HepG2 (cell line): ENCODE data around the gene DLG2. TPM values are rescaled to one million over a fixed set of nuclear protein-coding genes. Genes with fewer than 3 reads are reported as not detected.

ENCODE experiments used
- ATAC-seq: fragments of 200-7000 bp; cut with Tn5 transposase; 3 replicates; pipeline ENCODE4 v1.9.1; 2020; ENCODE audit warnings: mild to moderate bottlenecking, moderate library complexity
- BruUV-seq: library from RNA; stranded (reverse); fragments of 400-500 nt; replicated peaks from 2 replicates; lab custom pipeline; 2021; lab: Mats Ljungman, UMichigan
- CTCF ChIA-PET: fragments of 300-600 bp; formaldehyde crosslinking; extraction: SDS; loops from one replicate; lab custom pipeline; 2021; ENCODE audit warnings: low total read pairs, inconsistent platforms, low intra/inter-chr PET ratio; lab: Yijun Ruan, JAX
- POLR2A ChIA-PET: fragments of 350-600 bp; sonication (Branson Sonifier 250); formaldehyde crosslinking; loops from one replicate; lab custom pipeline; 2020; ENCODE audit warnings: antibody characterized with exemption, inconsistent platforms; lab: Yijun Ruan, JAX
- DNase-seq: peaks from one replicate; pipeline ENCODE4 v3.0.0-alpha.2; 2015; ENCODE audit warnings: low spot score
- FAIRE-seq: peaks from 3 replicates; lab custom pipeline; 2011; peaks lifted over from hg19 to GRCh38; lab: Jason Lieb, UNC
- H2AFZ ChIP-seq: one replicate; pipeline ENCODE4 v1.6.1; 2011; ENCODE audit warnings: low read length, inconsistent platforms
- H3K27ac ChIP-seq: fragments of 300-600 bp; 3 replicates; pipeline ENCODE4 v1.8.0; 2011; ENCODE audit warnings: mixed run types, mild to moderate bottlenecking, mixed read lengths, low read length, inconsistent platforms; ENCODE audit not compliant: insufficient read depth; ENCODE audit errors: extremely low read length
- H3K27me3 ChIP-seq, 2 experiments: fragments of 200-600 bp in 1 of 2; 2 replicates in 1 of 2; 3 replicates in 1 of 2; pipeline versions ENCODE4 v1.6.0 to v1.8.0; 2011; ENCODE audit warnings: low read length in 2 of 2, mild to moderate bottlenecking in 2 of 2, moderate library complexity in 2 of 2, inconsistent platforms in 1 of 2; ENCODE audit not compliant: insufficient read depth in 2 of 2, control insufficient read depth in 1 of 2
- H3K36me3 ChIP-seq, 2 experiments: fragments of 200-600 bp in 1 of 2; replicated peaks in 1 of 2; 2 replicates in 1 of 2; 3 replicates in 1 of 2; pipeline versions ENCODE4 v1.5.1 to v1.8.0; 2011; ENCODE audit warnings: low read length in 2 of 2, inconsistent platforms in 1 of 2; ENCODE audit not compliant: insufficient read depth in 2 of 2, control insufficient read depth in 1 of 2
- H3K4me1 ChIP-seq: 2 replicates; pipeline ENCODE4 v1.5.1; 2012; ENCODE audit warnings: low read length, inconsistent platforms; ENCODE audit not compliant: insufficient read depth
- H3K4me2 ChIP-seq: 2 replicates; pipeline ENCODE4 v1.6.0; 2011; ENCODE audit warnings: low read depth, low read length, inconsistent platforms
- H3K4me3 ChIP-seq, 3 experiments: fragments of 200-600 bp in 1 of 3; sonication (generic), shearing (Covaris generic) in 1 of 3; replicated peaks in 1 of 3; 2 replicates each; pipeline ENCODE4 v1.5.1; 2011 to 2016; ENCODE audit warnings: low read length in 3 of 3, inconsistent platforms in 2 of 3, low read depth in 2 of 3, mild to moderate bottlenecking in 2 of 3, control low read depth in 1 of 3, mixed read lengths in 1 of 3; ENCODE audit not compliant: insufficient read depth in 1 of 3
- H3K79me2 ChIP-seq: one replicate; pipeline ENCODE4 v1.6.1; 2011; ENCODE audit warnings: low read length, inconsistent platforms; ENCODE audit not compliant: insufficient read depth
- H3K9ac ChIP-seq: 2 replicates; pipeline ENCODE4 v1.6.0; 2011; ENCODE audit warnings: mild to moderate bottlenecking, low read depth, low read length, inconsistent platforms; ENCODE audit not compliant: insufficient read depth
- H3K9me3 ChIP-seq: 2 replicates; pipeline ENCODE4 v1.5.1; 2012; ENCODE audit warnings: mild to moderate bottlenecking, low read length
- H4K20me1 ChIP-seq: 2 replicates; pipeline ENCODE4 v1.6.0; 2011; ENCODE audit warnings: inconsistent platforms, mild to moderate bottlenecking, low read length, moderate library complexity; ENCODE audit not compliant: insufficient read depth
- ARID2 ChIP-seq: sonication (generic); formaldehyde crosslinking; IDR thresholded peaks from 2 replicates; pipeline ENCODE4 v1.8.1; 2022; ENCODE audit warnings: mild to moderate bottlenecking, missing genetic modification reagents, borderline replicate concordance
- ARNT ChIP-seq: fragments of 450-650 bp; IDR thresholded peaks from 2 replicates; pipeline ENCODE4 v1.6.1; 2017
- CEBPG ChIP-seq: IDR thresholded peaks from 2 replicates; pipeline ENCODE4 v1.6.1; 2016
- HNRNPK ChIP-seq: fragments of 200-400 bp; formaldehyde crosslinking; IDR thresholded peaks from 2 replicates; pipeline ENCODE4 v1.6.1; 2018; ENCODE audit warnings: low read length, low read depth, moderate library complexity, mild to moderate bottlenecking; ENCODE audit not compliant: poor library complexity, severe bottlenecking
- HNRNPL ChIP-seq: fragments of 200-400 bp; formaldehyde crosslinking; IDR thresholded peaks from 2 replicates; pipeline ENCODE4 v1.6.1; 2017; ENCODE audit warnings: mild to moderate bottlenecking, low read depth, low read length
- MAFG ChIP-seq: sonication (generic); formaldehyde crosslinking; IDR thresholded peaks from 2 replicates; pipeline ENCODE4 v1.5.1; 2020; ENCODE audit warnings: mild to moderate bottlenecking, missing genetic modification reagents
- SIN3B ChIP-seq: fragments of 150-350 bp; IDR thresholded peaks from 2 replicates; pipeline ENCODE4 v1.6.1; 2014; ENCODE audit warnings: low read length
- ZFP36 ChIP-seq: fragments of 150-350 bp; IDR thresholded peaks from 2 replicates; pipeline ENCODE4 v1.6.1; 2018; ENCODE audit warnings: borderline replicate concordance, low read length, low read depth; ENCODE audit not compliant: partially characterized antibody
- ZNF292 ChIP-seq: sonication (generic); formaldehyde crosslinking; IDR thresholded peaks from 2 replicates; pipeline ENCODE4 v1.8.1; 2022; ENCODE audit warnings: mild to moderate bottlenecking, low read depth, missing genetic modification reagents, borderline replicate concordance
- ZNF576 ChIP-seq: sonication (generic); formaldehyde crosslinking; IDR thresholded peaks from 2 replicates; pipeline ENCODE4 v1.4.0; 2020; ENCODE audit warnings: mild to moderate bottlenecking, missing genetic modification reagents
- WGBS: methylation state at CpG from one replicate; pipeline ENCODE4 v1.1.6; 2017; ENCODE audit warnings: low lambda C conversion rate; 5-methylcytosine and 5-hydroxymethylcytosine counted together
- in situ Hi-C: cut with HindIII; loops from 2 replicates; pipeline ENCODE4 v1.10.0; 2017; ENCODE audit warnings: low pct_unique_long_range_greater_than_20kb; ENCODE audit not compliant: extremely low pct_ligation_motif_present
- intact Hi-C: fragments of 100-400 bp; cut with micrococcal nuclease; formaldehyde crosslinking; loops from one replicate; pipeline ENCODE4 v1.10.0; 2022; ENCODE audit not compliant: unreplicated experiment
- polyA plus RNA-seq, 8 experiments: library from polyadenylated mRNA; depleted of rRNA in 3 of 8; stranded (reverse) in 7 of 8; unstranded in 1 of 8; fragments of >200 nt; fragmentation: Illumina TruSeq in 4 of 8; extraction: Trizol in 4 of 8; gene quantifications; 2 replicates each; pipeline versions ENCODE4 v1.2.1 to v1.2.3, GENCODE V29; 2011 to 2016; ENCODE audit warnings: low read depth in 4 of 8, missing spikeins in 1 of 8, mixed read lengths in 1 of 8; ENCODE audit not compliant: insufficient read depth in 1 of 8
- total RNA-seq, 5 experiments: library from RNA; depleted of rRNA; stranded (reverse); fragments of >200 nt; fragmentation: Illumina TruSeq; extraction: Trizol; gene quantifications; 2 replicates each; pipeline ENCODE4 v1.2.3, GENCODE V29; 2016; ENCODE audit warnings: low read depth in 1 of 5
- TF ChIP-seq, protein P1 (sequence below), 2 experiments: fragments of 450-650 bp in 1 of 2; sonication (generic) in 1 of 2; formaldehyde crosslinking; IDR thresholded peaks; 2 replicates each; pipeline versions ENCODE4 v1.5.0 to v1.8.0; 2020 to 2022; ENCODE audit warnings: mild to moderate bottlenecking in 1 of 2, missing genetic modification reagents in 1 of 2

Gene DLG2
- total and polyA plus RNA-seq, 2 of the 13 experiments (the other 11 are each of a cell fraction or from before 2014, with no cell fraction given), result 0.46 to 1.0 TPM

DNA sequence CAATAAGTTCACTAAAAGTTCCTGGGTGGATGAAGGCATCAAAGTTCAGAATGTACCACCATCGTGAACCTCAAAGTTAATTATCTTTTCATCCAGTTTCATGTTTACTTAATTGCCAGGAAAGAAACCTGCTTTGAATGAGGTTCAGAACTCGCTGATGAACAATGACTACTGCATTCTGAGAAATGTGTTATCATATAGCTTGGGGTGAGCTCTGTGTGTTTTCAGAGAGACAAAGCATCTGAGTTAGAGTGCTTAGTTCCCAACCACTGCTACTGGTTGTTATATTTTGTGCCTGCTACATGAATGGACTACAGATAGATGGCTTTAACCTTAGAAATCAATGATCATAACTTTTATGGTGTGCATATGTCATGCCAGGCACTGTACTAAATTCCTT, 1131.0 kb downstream of the DLG2 start:
- H3K9me3 ChIP-seq, result no peaks in the 10 kb centered on the region
- no peaks in the 10 kb centered on the region for H3K36me3 ChIP-seq
- BruUV-seq, result no TSS peak
- H3K4me2 ChIP-seq, result no peak overlapping the region
- no peak overlapping the region for H3K9ac ChIP-seq
- DNase-seq (no peak), ATAC-seq (no peak), FAIRE-seq (no peak)
- H3K79me2 ChIP-seq, result no peaks in the 10 kb centered on the region
- H3K4me3 ChIP-seq, result no peak overlapping the region
- POLR2A ChIA-PET, result no interaction called here
- CTCF ChIA-PET, result no interaction called here
- 0% methylated on average over 2 of the region's 2 CpGs for WGBS
- H3K27me3 ChIP-seq, result no peaks in the 10 kb centered on the region
- H3K4me1 ChIP-seq, result no peaks in the 10 kb centered on the region
- H4K20me1 ChIP-seq, result no peaks in the 10 kb centered on the region
- H3K27ac ChIP-seq, result no peak overlapping the region
- intact Hi-C loops, result no loop called here
- in situ Hi-C loops, result no loop called here
- no peak overlapping the region for H2AFZ ChIP-seq
- TF ChIP-seq CEBPG (no peak), HNRNPL (no peak), ARID2 (CRISPR knock-in tag) (no peak), SIN3B (no peak), ZFP36 (no peak), ZNF292 (no peak), ARNT (no peak)
- TF ChIP-seq, protein P1, sequence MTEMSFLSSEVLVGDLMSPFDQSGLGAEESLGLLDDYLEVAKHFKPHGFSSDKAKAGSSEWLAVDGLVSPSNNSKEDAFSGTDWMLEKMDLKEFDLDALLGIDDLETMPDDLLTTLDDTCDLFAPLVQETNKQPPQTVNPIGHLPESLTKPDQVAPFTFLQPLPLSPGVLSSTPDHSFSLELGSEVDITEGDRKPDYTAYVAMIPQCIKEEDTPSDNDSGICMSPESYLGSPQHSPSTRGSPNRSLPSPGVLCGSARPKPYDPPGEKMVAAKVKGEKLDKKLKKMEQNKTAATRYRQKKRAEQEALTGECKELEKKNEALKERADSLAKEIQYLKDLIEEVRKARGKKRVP (CRISPR knock-in tag; IDR thresholded peaks at IDR 0.05), result no peak

DNA sequence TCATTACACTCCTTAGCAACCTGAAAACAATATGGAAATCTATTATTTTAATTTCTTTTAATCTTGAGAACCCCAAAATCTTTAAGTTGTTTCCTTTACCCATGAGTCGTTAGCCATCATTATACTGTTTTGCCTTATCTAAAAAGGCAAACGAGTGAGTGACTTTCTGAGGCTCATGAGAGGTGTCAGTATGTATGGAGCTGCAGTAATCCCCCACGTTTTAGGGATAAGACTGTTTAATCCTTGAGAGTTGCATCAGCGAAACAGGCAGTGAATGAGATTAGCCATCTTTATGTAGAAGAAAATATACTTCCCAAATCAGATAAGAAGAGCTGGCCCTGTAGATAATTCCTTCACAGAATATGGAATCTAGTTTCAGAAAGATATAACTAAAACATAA, 1147.0 kb downstream of the DLG2 start:
- no peaks in the 10 kb centered on the region for H3K9me3 ChIP-seq
- no peaks in the 10 kb centered on the region for H3K79me2 ChIP-seq
- in situ Hi-C loops, result no loop called here
- TF ChIP-seq HNRNPK (no peak), MAFG (no peak), ZNF576 (no peak)
- H3K4me2 ChIP-seq, result no peak overlapping the region
- H4K20me1 ChIP-seq, result no peaks in the 10 kb centered on the region
- no peak overlapping the region for H3K9ac ChIP-seq
- DNase-seq, result no peak
- WGBS, result under 1% methylated on average over 4 of the region's 4 CpGs
- no peak for FAIRE-seq
- no peak for ATAC-seq
- no peak overlapping the region for H2AFZ ChIP-seq
- no peaks in the 10 kb centered on the region for H3K27me3 ChIP-seq
- ChIA-PET POLR2A (no interaction called here), CTCF (no interaction called here)
- no peaks in the 10 kb centered on the region for H3K4me1 ChIP-seq
- no peak overlapping the region for H3K27ac ChIP-seq
- H3K36me3 ChIP-seq, result no peaks in the 10 kb centered on the region
- no peak overlapping the region for H3K4me3 ChIP-seq
- no TSS peak for BruUV-seq
- intact Hi-C loops, result no loop called here
